ENCODE results near the gene DTX3. TPM values are rescaled to one million over a fixed set of nuclear protein-coding genes. Genes with fewer than 3 reads are reported as not detected.

Gene DTX3
- total RNA-seq, 4 donors from 2014 or later = 34.6 to 70.2 (median 53.2) TPM

DNA sequence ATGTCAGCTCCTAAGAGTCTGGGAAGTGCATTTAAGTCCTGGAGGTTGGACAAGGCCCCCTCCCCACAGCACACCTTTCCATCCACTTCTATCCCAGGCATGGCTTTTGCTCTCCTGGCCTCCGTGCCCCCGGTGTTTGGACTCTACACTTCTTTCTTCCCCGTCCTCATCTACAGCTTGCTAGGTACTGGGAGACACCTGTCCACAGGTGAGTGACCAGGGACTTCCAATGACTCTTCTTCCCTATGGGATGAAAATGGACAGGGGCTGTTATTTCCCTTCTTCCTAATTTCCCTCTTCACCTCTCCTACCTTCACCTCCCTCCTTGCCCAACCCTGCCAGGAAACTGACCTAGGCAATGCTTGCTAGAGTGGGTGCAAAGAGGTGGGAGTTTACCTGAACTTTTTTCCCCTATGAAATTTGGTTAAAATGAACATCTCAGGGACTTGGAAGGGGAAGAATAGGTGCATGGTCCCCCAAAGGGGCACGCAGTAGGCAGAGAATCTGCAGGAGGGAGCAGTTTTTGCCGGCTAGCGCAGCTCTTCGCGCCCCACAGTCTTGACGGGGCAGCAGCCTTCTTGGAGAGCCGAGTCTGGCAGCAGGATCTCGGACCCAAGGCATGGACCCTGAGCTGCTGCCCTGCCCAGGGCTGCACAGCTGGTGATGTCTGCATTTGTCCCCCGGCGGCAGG lies 15.8 kb downstream of the DTX3 start:
- peaks cover 0 to 43% of the 10 kb centered on the region in 2 donors for H3K36me3 ChIP-seq
- H3K4me3 ChIP-seq = no peak overlapping the region
- no peaks in the 10 kb centered on the region for H3K9me3 ChIP-seq
- H3K27ac ChIP-seq = no peak overlapping the region
- ATAC-seq = no peak
- TF ChIP-seq POLR2A (IDR thresholded peaks at IDR 0.05) = no peak
- TF ChIP-seq POLR2AphosphoS5 (IDR thresholded peaks at IDR 0.05) = no peak
- no peak for TF ChIP-seq EP300 (IDR thresholded peaks at IDR 0.05)
- TF ChIP-seq CTCF (IDR thresholded peaks at IDR 0.05) = no peak
- H3K4me1 ChIP-seq = peaks cover 0 to 40% (median 12%) of the 10 kb centered on the region in 3 donors
- H3K27me3 ChIP-seq = peaks cover 34% of the 10 kb centered on the region
- WGBS, 2 donors (ENCODE audit: low coverage in 1 of 2) = 72 to 73% methylated on average over 3 to 11 of the region's 13 CpGs

DNA sequence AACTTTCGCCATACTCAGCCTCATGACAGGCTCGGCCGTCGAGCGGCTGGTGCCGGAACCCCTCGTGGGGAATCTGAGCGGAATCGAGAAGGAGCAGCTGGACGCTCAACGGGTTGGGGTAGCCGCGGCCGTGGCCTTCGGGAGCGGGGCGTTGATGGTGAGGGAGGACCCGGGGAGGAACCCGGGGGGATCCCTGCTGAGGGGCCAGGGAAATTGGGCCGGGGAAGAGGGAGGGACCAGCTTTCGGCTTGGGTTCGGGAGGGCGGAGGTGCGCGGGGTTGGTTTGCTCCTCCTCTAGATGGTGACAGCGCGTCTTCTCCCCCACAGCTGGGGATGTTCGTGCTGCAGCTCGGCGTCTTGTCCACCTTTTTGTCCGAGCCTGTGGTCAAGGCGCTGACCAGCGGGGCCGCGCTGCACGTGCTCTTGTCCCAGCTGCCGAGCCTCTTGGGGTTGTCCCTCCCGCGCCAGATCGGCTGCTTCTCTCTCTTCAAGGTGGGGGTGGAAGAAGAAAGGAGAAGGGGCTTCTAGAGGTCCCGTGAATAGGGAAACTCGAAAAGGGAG lies 16.4 kb downstream of the DTX3 start:
- no peak for ATAC-seq
- TF ChIP-seq CTCF (IDR thresholded peaks at IDR 0.05) = no peak
- WGBS, 2 donors (ENCODE audit: low coverage in 1 of 2) = 30 to 32% methylated on average over 4 to 12 of the region's 42 CpGs
- Histone ChIP-seq H3K4me1 (peaks cover 0 to 34% (median 12%) of the 10 kb centered on the region in 3 donors), H3K27me3 (peaks cover 35% of the 10 kb centered on the region), H3K27ac (peak overlapping the region in 1 of 4 donors; percentile 2), H3K4me3 (peak overlapping the region in 1 of 2 donors; percentile 46), H3K9me3 (no peaks in the 10 kb centered on the region), H3K36me3 (peaks cover 0 to 43% of the 10 kb centered on the region in 2 donors)

- no peak for TF ChIP-seq POLR2A (IDR thresholded peaks at IDR 0.05)
- peak in 3 of 4 experiments; percentile 93 to 97 (median 93) for TF ChIP-seq CTCF (IDR thresholded peaks at IDR 0.05)
- H3K9me3 ChIP-seq = no peaks in the 10 kb centered on the region
- peaks cover 42% of the 10 kb centered on the region for H3K27me3 ChIP-seq
- ATAC-seq = peak; percentile 73
- peak overlapping the region; percentile 2 to 46 for H3K4me3 ChIP-seq
- H3K27ac ChIP-seq = peak overlapping the region in 1 of 4 donors; percentile 2
- H3K36me3 ChIP-seq = peaks cover 0 to 43% of the 10 kb centered on the region in 2 donors
- H3K4me1 ChIP-seq = peaks cover 0 to 33% (median 12%) of the 10 kb centered on the region in 3 donors
- 5 to 7% methylated on average over 11 to 19 of the region's 49 CpGs for WGBS, 2 donors (ENCODE audit: low coverage in 1 of 2)
Measured at GRCh38 chr12:57621497-57622292, 17.1 kb downstream of the DTX3 start.

DNA sequence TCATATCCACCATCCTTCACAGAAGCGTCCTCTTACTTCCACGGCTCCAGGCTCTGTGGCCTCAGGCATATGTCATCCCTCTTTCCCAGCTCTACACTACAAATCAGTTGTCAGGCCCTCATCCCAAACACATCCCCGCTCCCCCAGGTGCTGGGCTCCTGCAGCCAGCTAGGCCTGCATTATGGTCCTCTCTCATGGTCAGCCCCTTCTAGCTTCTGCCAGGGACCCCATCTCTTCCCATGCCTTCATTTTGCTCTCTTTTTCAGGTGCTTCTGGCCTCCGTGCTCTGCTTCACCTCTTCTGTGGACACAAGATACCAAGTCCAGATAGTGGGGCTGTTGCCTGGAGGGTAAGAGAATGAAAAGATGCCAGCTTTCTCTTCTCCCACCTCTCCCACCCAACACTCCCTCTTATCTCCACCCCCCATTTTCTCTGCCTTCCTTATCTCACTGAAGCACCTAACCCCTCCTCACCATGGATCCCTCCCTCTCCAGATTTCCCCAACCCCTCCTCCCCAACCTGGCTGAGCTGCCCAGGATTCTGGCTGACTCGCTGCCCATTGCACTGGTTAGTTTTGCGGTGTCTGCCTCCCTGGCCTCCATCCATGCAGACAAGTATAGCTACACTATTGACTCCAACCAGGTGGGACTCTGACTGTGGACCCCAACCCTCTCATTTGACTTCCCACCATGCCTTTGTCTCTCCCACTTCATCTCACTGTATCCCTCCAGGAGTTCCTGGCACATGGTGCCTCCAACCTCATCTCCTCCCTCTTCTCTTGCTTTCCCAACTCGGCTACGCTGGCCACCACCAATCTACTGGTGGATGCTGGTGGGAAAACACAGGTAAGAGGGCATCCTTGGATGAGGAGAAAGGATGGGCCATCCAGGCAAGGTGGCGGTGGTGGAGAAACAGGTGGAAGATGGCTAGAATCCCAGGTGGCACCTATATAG lies 17.9 kb downstream of the DTX3 start:
- H3K27ac ChIP-seq = no peak overlapping the region
- peaks cover 0 to 35% of the 10 kb centered on the region in 2 donors for H3K36me3 ChIP-seq
- no peak for ATAC-seq
- peaks cover 0 to 38% (median 12%) of the 10 kb centered on the region in 3 donors for H3K4me1 ChIP-seq
- peaks cover 47% of the 10 kb centered on the region for H3K27me3 ChIP-seq
- no peaks in the 10 kb centered on the region for H3K9me3 ChIP-seq
- WGBS, 2 donors (ENCODE audit: low coverage in 1 of 2) = 85 to 87% methylated on average over 3 to 9 of the region's 9 CpGs
- H3K4me3 ChIP-seq = no peak overlapping the region
- TF ChIP-seq EP300 (IDR thresholded peaks at IDR 0.05) = no peak
- no peak for TF ChIP-seq CTCF (IDR thresholded peaks at IDR 0.05)
